GM12878 (cell line): ENCODE data around the gene KCNA1. TPM values are rescaled to one million over a fixed set of nuclear protein-coding genes. Genes with fewer than 3 reads are reported as not detected.

ENCODE experiments used
- ATAC-seq: fragments of 200-7000 bp; cut with Tn5 transposase; 3 replicates; pipeline ENCODE4 v1.9.1; 2020; ENCODE audit warnings: mild to moderate bottlenecking, moderate library complexity
- BruUV-seq: library from RNA; stranded (reverse); fragments of 400-500 nt; replicated peaks from 2 replicates; lab custom pipeline; 2021; lab: Mats Ljungman, UMichigan
- CTCF ChIA-PET: fragments of 300-600 bp; sonication (Branson Sonifier 250); formaldehyde crosslinking; extraction: SDS; loops from one replicate; lab custom pipeline; 2021; ENCODE audit warnings: inconsistent platforms; lab: Yijun Ruan, JAX
- POLR2A ChIA-PET: fragments of 350-600 bp; formaldehyde crosslinking; extraction: SDS; loops from one replicate; lab custom pipeline; 2021; ENCODE audit warnings: inconsistent platforms; lab: Charles Lee
- RAD21 ChIA-PET: fragments of 300-600 bp; sonication (Branson Sonifier 250); formaldehyde crosslinking; loops from one replicate; lab custom pipeline; 2023; ENCODE audit warnings: antibody characterized with exemption; ENCODE audit not compliant: unreplicated experiment; lab: Charles Lee
- SMC1A ChIA-PET: fragments of 300-600 bp; sonication (Branson Sonifier 250); formaldehyde crosslinking; loops from one replicate; lab custom pipeline; 2023; ENCODE audit not compliant: unreplicated experiment, uncharacterized antibody; lab: Charles Lee
- DNase-seq: peaks from one replicate; pipeline ENCODE4 v3.0.0-alpha.2; 2011; ENCODE audit warnings: low read depth, low spot score
- FAIRE-seq: peaks from 3 replicates; lab custom pipeline; 2011; peaks lifted over from hg19 to GRCh38; lab: Jason Lieb, UNC
- H2AFZ ChIP-seq: 2 replicates; pipeline ENCODE4 v1.6.0; 2011; ENCODE audit warnings: low read depth, low read length, control low read depth; ENCODE audit not compliant: control insufficient read depth
- H3K27ac ChIP-seq: 2 replicates; pipeline ENCODE4 v1.5.1; 2011; ENCODE audit warnings: control low read depth; ENCODE audit not compliant: control insufficient read depth, insufficient read depth
- H3K27me3 ChIP-seq, 2 experiments: replicated peaks in 1 of 2; 2 replicates each; pipeline versions ENCODE4 v1.6.0 to v1.6.1; 2011; ENCODE audit warnings: low read length in 1 of 2; ENCODE audit not compliant: control insufficient read depth in 2 of 2, insufficient read depth in 2 of 2
- H3K36me3 ChIP-seq, 2 experiments: 2 replicates each; pipeline ENCODE4 v1.5.1; 2011; ENCODE audit warnings: low read length in 1 of 2; ENCODE audit not compliant: control insufficient read depth in 2 of 2, insufficient read depth in 2 of 2
- H3K4me1 ChIP-seq: 2 replicates; pipeline ENCODE4 v1.6.1; 2011; ENCODE audit warnings: mild to moderate bottlenecking, low read length, moderate library complexity, mixed read lengths; ENCODE audit not compliant: control insufficient read depth, insufficient read depth
- H3K4me2 ChIP-seq: 2 replicates; pipeline ENCODE4 v1.6.0; 2011; ENCODE audit warnings: control low read depth; ENCODE audit not compliant: control insufficient read depth, insufficient read depth
- H3K4me3 ChIP-seq: fragments of 200-600 bp; sonication (generic); 2 replicates; pipeline ENCODE4 v1.5.1; 2016
- H3K79me2 ChIP-seq: 2 replicates; pipeline ENCODE4 v1.6.0; 2011; ENCODE audit warnings: low read length; ENCODE audit not compliant: control insufficient read depth, insufficient read depth
- H3K9ac ChIP-seq: 2 replicates; pipeline ENCODE4 v1.8.0; 2011; ENCODE audit warnings: low read length, control low read depth, mixed read lengths; ENCODE audit not compliant: control insufficient read depth, insufficient read depth
- H3K9me3 ChIP-seq: replicated peaks from 3 replicates; pipeline ENCODE4 v1.5.1; 2011; ENCODE audit warnings: mild to moderate bottlenecking, low read length; ENCODE audit not compliant: control insufficient read depth, insufficient read depth
- H4K20me1 ChIP-seq: 2 replicates; pipeline ENCODE4 v1.6.0; 2011; ENCODE audit not compliant: control insufficient read depth, insufficient read depth
- BCL11A ChIP-seq: IDR thresholded peaks from 2 replicates; pipeline ENCODE4 v1.6.1; 2011; ENCODE audit warnings: low read depth, low read length
- BHLHE40 ChIP-seq, 2 experiments: fragments of 450-650 bp in 1 of 2; IDR thresholded peaks; 2 replicates each; pipeline ENCODE4 v1.6.1; 2011 to 2017; ENCODE audit warnings: low read depth in 2 of 2, borderline replicate concordance in 1 of 2, improper control_type of control experiment in 1 of 2, low read length in 1 of 2, mild to moderate bottlenecking in 1 of 2
- CTCF ChIP-seq, 3 experiments: IDR thresholded peaks in 2 of 3; conservative IDR thresholded peaks in 1 of 3; 2 replicates each; pipeline ENCODE4 v1.5.1; 2011; ENCODE audit warnings: low read depth in 3 of 3, low read length in 3 of 3, mild to moderate bottlenecking in 3 of 3, control low read depth in 2 of 3, moderate library complexity in 2 of 3, inconsistent platforms in 1 of 3, mixed read lengths in 1 of 3; ENCODE audit not compliant: control insufficient read depth in 2 of 3, insufficient read depth in 1 of 3; ENCODE audit errors: extremely low read depth in 1 of 3
- EED ChIP-seq: sonication (generic); IDR thresholded peaks from 2 replicates; pipeline ENCODE4 v1.6.1; 2016; ENCODE audit warnings: antibody characterized with exemption, low read depth
- FOS ChIP-seq: IDR thresholded peaks from 3 replicates; pipeline ENCODE4 v1.6.1; 2011; ENCODE audit warnings: borderline replicate concordance; ENCODE audit not compliant: insufficient read length; ENCODE audit errors: extremely low read depth
- FOXK2 ChIP-seq: fragments of 450-650 bp; IDR thresholded peaks from 2 replicates; pipeline ENCODE4 v1.6.1; 2017; ENCODE audit warnings: mild to moderate bottlenecking, moderate library complexity
- GATAD2B ChIP-seq: fragments of 450-650 bp; conservative IDR thresholded peaks from 2 replicates; pipeline ENCODE4 v1.6.1; 2017; ENCODE audit warnings: low read depth, mild to moderate bottlenecking, moderate library complexity
- KDM1A ChIP-seq: fragments of 200-600 bp; sonication (generic); IDR thresholded peaks from 2 replicates; pipeline ENCODE4 v1.6.1; 2016; ENCODE audit warnings: borderline replicate concordance
- NR2F1 ChIP-seq: fragments of 450-650 bp; conservative IDR thresholded peaks from 2 replicates; pipeline ENCODE4 v1.6.1; 2017; ENCODE audit warnings: mild to moderate bottlenecking
- POLR2A ChIP-seq: IDR thresholded peaks from 2 replicates; pipeline ENCODE4 v1.6.1; 2011; ENCODE audit warnings: low read depth, mild to moderate bottlenecking, low read length
- SMC3 ChIP-seq: IDR thresholded peaks from 2 replicates; pipeline ENCODE4 v1.6.1; 2011; ENCODE audit warnings: low read length, improper control_type of control experiment, borderline replicate concordance
- TCF7 ChIP-seq: IDR thresholded peaks from 2 replicates; pipeline ENCODE4 v1.6.1; 2014; ENCODE audit warnings: antibody characterized with exemption, borderline replicate concordance
- ZBTB40 ChIP-seq: fragments of 450-650 bp; IDR thresholded peaks from 2 replicates; pipeline ENCODE4 v1.6.1; 2016; ENCODE audit warnings: mild to moderate bottlenecking, moderate library complexity, borderline replicate concordance
- ZNF622 ChIP-seq: fragments of 450-650 bp; IDR thresholded peaks from 2 replicates; pipeline ENCODE4 v1.6.1; 2017; ENCODE audit warnings: mild to moderate bottlenecking, inconsistent platforms
- WGBS: methylation state at CpG from one replicate; pipeline ENCODE4 v1.1.6; 2016; ENCODE audit warnings: low lambda C conversion rate; ENCODE audit not compliant: insufficient replicate concordance, insufficient coverage; ENCODE audit errors: missing lambda C conversion rate; 5-methylcytosine and 5-hydroxymethylcytosine counted together
- in situ Hi-C: fragments of 300-500 bp; cut with MboI; formaldehyde crosslinking; loops from 9 replicates; pipeline ENCODE4 v1.14.3; 2018; ENCODE audit warnings: mixed read lengths
- intact Hi-C: fragments of 100-400 bp; cut with micrococcal nuclease; formaldehyde crosslinking; loops from one replicate; pipeline ENCODE4 v1.14.2; 2022; ENCODE audit not compliant: unreplicated experiment
- polyA plus RNA-seq, 11 experiments: library from polyadenylated mRNA; depleted of rRNA in 4 of 11; unstranded in 6 of 11; stranded (reverse) in 5 of 11; fragments of >200 nt; fragmentation: Nextera tagmentation in 4 of 11; fragmentation: Illumina TruSeq in 1 of 11; extraction: Ambion mirVana in 4 of 11; extraction: Trizol in 1 of 11; gene quantifications; 1 replicate in 1 of 11; 2 replicates in 10 of 11; pipeline versions ENCODE4 v1.2.1 to v1.2.3, GENCODE V29; 2011 to 2016; ENCODE audit warnings: inconsistent platforms in 2 of 11, missing spikeins in 2 of 11, low read depth in 1 of 11
- total RNA-seq, 4 experiments: library from RNA; depleted of rRNA in 3 of 4; stranded (reverse); fragments of >200 nt in 3 of 4; fragmentation: Illumina TruSeq in 1 of 4; extraction: Trizol in 1 of 4; gene quantifications; 2 replicates each; pipeline versions ENCODE4 v1.2.1 to v1.2.3, GENCODE V29; 2013 to 2021

KCNA1 gene
- total and polyA plus RNA-seq, 10 of the 15 experiments (the other 5 are each of a cell fraction or from before 2014, with no cell fraction given) = 0.05 to 0.77 (median 0.33) TPM

- TF ChIP-seq CTCF (IDR thresholded peaks at IDR 0.05 in 2 of 3, conservative IDR thresholded peaks at IDR 0.05 in 1 of 3; ENCODE audit: control insufficient read depth in 2 of 3, extremely low read depth in 1 of 3, insufficient read depth in 1 of 3, low read depth in 3 of 3, low read length in 3 of 3) = no peak
- no peak for TF ChIP-seq FOXK2
- no peak for TF ChIP-seq GATAD2B
- TF ChIP-seq SMC3 = no peak
- no peak for TF ChIP-seq TCF7
- no peak for TF ChIP-seq BHLHE40 (IDR thresholded peaks at IDR 0.05; ENCODE audit: borderline replicate concordance in 1 of 2, low read depth in 2 of 2, low read length in 1 of 2)
- TF ChIP-seq, all 136 proteins: peak for 0
Observed at GRCh38 chr12:4867384-4867783, 42.3 kb upstream of the KCNA1 start (continued).

- Histone ChIP-seq H2AFZ (no peak overlapping the region), H3K27ac (no peak overlapping the region), H4K20me1 (no peaks in the 10 kb centered on the region), H3K4me1 (no peaks in the 10 kb centered on the region), H3K4me2 (no peak overlapping the region), H3K9me3 (no peaks in the 10 kb centered on the region), H3K4me3 (no peak overlapping the region), H3K36me3 (no peaks in the 10 kb centered on the region), H3K79me2 (no peaks in the 10 kb centered on the region), H3K9ac (no peak overlapping the region), H3K27me3 (no peaks in the 10 kb centered on the region; a peak in 1 of 4 replicates)
- TF ChIP-seq FOS (no peak), POLR2A (no peak), ZNF622 (no peak), EED (no peak), ZBTB40 (no peak), BCL11A (no peak), KDM1A (no peak), BHLHE40 (IDR thresholded peaks at IDR 0.05; ENCODE audit: borderline replicate concordance in 1 of 2, low read depth in 2 of 2, low read length in 1 of 2) (no peak), CTCF (IDR thresholded peaks at IDR 0.05 in 2 of 3, conservative IDR thresholded peaks at IDR 0.05 in 1 of 3; ENCODE audit: control insufficient read depth in 2 of 3, extremely low read depth in 1 of 3, insufficient read depth in 1 of 3, low read depth in 3 of 3, low read length in 3 of 3) (no peak), NR2F1 (no peak)
- SMC1A ChIA-PET = interaction anchor here (1.4 kb wide), 1 partner anchor 14 kb away, joined by 3 read pairs; no protein-coding TSS in a partner anchor
- WGBS = 28% methylated on average over 3 of the region's 3 CpGs
- intact Hi-C loops = no loop called here
- in situ Hi-C loops = no loop called here
- no TSS peak for BruUV-seq
- POLR2A ChIA-PET = no interaction called here
- FAIRE-seq (no peak), ATAC-seq (no peak), DNase-seq (no peak)
- RAD21 ChIA-PET = no interaction called here
- CTCF ChIA-PET = interaction anchor here (1.3 to 2.3 kb wide), 2 partner anchors 13 to 15 kb away, joined by 7 to 9 read pairs; no protein-coding TSS in a partner anchor
Observed at GRCh38 chr12:4870423-4870822, 39.3 kb upstream of the KCNA1 start.
